ENCODE results near the gene NANOS3. TPM values are rescaled to one million over a fixed set of nuclear protein-coding genes. Genes with fewer than 3 reads are reported as not detected.
A peak's percentile ranks its signal among the peaks of the same experiment; 100 is the strongest.

The NANOS3 gene
- total and polyA plus RNA-seq, 2 of the 13 experiments (the other 11 are each of a cell fraction or from before 2014, with no cell fraction given): 0.21 TPM; not detected in 1

DNA sequence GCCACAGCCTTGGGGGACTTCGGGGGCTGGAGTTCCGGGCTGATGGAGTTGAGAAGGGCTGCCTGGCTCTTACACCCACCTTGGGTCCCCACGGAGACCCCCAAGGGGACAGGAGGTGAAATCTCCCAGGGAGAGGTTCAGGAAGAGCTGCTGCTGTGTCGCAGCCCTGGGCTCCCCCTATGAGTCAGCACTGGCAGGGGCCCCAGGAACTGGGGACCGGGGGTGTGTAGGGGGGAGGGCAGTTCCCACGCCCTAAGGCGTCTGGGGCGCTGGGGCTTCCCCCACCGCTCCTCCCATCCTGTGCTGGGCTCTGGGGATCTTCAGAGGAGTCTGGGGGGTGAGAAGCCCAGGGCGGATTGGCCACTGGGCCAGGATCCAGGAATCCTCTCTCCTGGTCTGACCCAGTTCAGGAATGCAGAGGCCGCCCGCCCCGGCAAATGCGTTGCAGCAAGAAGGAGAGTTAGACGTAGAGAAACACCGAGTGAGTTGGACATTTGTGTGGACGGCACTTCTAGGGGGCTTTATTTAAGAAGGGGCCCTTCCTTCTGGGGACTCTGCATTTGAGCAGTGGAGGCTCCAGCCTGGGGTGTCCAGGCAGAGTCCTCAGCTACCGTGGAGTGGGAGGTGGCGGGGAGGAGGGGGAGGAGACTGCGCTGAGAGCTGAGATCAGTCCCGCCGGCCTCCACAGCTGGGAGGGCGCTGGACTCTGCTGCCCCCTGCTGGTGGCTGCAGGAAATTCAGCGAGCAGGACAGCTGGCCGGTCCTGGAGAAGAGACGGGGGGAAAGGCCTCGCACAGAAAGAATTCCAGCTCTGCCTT lies 15.0 kb upstream of the NANOS3 start (continued):
- TF ChIP-seq, protein P1, sequence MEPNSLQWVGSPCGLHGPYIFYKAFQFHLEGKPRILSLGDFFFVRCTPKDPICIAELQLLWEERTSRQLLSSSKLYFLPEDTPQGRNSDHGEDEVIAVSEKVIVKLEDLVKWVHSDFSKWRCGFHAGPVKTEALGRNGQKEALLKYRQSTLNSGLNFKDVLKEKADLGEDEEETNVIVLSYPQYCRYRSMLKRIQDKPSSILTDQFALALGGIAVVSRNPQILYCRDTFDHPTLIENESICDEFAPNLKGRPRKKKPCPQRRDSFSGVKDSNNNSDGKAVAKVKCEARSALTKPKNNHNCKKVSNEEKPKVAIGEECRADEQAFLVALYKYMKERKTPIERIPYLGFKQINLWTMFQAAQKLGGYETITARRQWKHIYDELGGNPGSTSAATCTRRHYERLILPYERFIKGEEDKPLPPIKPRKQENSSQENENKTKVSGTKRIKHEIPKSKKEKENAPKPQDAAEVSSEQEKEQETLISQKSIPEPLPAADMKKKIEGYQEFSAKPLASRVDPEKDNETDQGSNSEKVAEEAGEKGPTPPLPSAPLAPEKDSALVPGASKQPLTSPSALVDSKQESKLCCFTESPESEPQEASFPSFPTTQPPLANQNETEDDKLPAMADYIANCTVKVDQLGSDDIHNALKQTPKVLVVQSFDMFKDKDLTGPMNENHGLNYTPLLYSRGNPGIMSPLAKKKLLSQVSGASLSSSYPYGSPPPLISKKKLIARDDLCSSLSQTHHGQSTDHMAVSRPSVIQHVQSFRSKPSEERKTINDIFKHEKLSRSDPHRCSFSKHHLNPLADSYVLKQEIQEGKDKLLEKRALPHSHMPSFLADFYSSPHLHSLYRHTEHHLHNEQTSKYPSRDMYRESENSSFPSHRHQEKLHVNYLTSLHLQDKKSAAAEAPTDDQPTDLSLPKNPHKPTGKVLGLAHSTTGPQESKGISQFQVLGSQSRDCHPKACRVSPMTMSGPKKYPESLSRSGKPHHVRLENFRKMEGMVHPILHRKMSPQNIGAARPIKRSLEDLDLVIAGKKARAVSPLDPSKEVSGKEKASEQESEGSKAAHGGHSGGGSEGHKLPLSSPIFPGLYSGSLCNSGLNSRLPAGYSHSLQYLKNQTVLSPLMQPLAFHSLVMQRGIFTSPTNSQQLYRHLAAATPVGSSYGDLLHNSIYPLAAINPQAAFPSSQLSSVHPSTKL (CRISPR knock-in tag; IDR thresholded peaks at IDR 0.05): peak; percentile 32; the same call in 1 of the 2 replicates
- no peak for TF ChIP-seq ZSCAN22 (CRISPR knock-in tag; IDR thresholded peaks at IDR 0.05)
- no peak for TF ChIP-seq SETDB1 (CRISPR knock-in tag; IDR thresholded peaks at IDR 0.05; ENCODE audit: borderline replicate concordance)
- TF ChIP-seq SOX13 (IDR thresholded peaks at IDR 0.05): no peak
- TF ChIP-seq SOX13 (CRISPR knock-in tag; conservative IDR thresholded peaks at IDR 0.05 in 1 of 2, IDR thresholded peaks at IDR 0.05 in 1 of 2): peak in 1 of 2 experiments; percentile 22; a peak in 1 of 4 replicates
- no peak for TF ChIP-seq ZNF788 (CRISPR knock-in tag; IDR thresholded peaks at IDR 0.05; ENCODE audit: borderline replicate concordance)
- TF ChIP-seq, protein P2, sequence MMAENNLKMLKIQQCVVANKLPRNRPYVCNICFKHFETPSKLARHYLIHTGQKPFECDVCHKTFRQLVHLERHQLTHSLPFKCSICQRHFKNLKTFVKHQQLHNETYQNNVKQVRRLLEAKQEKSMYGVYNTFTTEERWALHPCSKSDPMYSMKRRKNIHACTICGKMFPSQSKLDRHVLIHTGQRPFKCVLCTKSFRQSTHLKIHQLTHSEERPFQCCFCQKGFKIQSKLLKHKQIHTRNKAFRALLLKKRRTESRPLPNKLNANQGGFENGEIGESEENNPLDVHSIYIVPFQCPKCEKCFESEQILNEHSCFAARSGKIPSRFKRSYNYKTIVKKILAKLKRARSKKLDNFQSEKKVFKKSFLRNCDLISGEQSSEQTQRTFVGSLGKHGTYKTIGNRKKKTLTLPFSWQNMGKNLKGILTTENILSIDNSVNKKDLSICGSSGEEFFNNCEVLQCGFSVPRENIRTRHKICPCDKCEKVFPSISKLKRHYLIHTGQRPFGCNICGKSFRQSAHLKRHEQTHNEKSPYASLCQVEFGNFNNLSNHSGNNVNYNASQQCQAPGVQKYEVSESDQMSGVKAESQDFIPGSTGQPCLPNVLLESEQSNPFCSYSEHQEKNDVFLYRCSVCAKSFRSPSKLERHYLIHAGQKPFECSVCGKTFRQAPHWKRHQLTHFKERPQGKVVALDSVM (CRISPR knock-in tag; IDR thresholded peaks at IDR 0.05): peak; percentile 81
- TF ChIP-seq SNRNP70 (IDR thresholded peaks at IDR 0.05; ENCODE audit: low read depth, low read length): no peak
- TF ChIP-seq SKI (IDR thresholded peaks at IDR 0.05; ENCODE audit: partially characterized antibody): peak; percentile 50
- no peak for TF ChIP-seq ZNF224 (CRISPR knock-in tag; IDR thresholded peaks at IDR 0.05)
- TF ChIP-seq, protein P3, sequence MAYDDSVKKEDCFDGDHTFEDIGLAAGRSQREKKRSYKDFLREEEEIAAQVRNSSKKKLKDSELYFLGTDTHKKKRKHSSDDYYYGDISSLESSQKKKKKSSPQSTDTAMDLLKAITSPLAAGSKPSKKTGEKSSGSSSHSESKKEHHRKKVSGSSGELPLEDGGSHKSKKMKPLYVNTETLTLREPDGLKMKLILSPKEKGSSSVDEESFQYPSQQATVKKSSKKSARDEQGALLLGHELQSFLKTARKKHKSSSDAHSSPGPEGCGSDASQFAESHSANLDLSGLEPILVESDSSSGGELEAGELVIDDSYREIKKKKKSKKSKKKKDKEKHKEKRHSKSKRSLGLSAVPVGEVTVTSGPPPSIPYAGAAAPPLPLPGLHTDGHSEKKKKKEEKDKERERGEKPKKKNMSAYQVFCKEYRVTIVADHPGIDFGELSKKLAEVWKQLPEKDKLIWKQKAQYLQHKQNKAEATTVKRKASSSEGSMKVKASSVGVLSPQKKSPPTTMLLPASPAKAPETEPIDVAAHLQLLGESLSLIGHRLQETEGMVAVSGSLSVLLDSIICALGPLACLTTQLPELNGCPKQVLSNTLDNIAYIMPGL (CRISPR knock-in tag; IDR thresholded peaks at IDR 0.05; ENCODE audit: borderline replicate concordance in 1 of 2, low read depth in 1 of 2): peak; percentile 57 to 79; a peak in 2 of 4 replicates

Measured in HepG2 (cell line).